Activated T-helper 9 cell treated with anti-CD3 and anti-CD28 coated beads, Interleukin-2, amount 50 U/mL, for 16 hours (primary cell): ENCODE data around the gene ISCU.

Experiments used
- DNase-seq: peaks from one replicate; pipeline ENCODE4 v3.0.0-alpha.2; 2020; ENCODE audit warnings: low read depth

Gene ISCU

DNA sequence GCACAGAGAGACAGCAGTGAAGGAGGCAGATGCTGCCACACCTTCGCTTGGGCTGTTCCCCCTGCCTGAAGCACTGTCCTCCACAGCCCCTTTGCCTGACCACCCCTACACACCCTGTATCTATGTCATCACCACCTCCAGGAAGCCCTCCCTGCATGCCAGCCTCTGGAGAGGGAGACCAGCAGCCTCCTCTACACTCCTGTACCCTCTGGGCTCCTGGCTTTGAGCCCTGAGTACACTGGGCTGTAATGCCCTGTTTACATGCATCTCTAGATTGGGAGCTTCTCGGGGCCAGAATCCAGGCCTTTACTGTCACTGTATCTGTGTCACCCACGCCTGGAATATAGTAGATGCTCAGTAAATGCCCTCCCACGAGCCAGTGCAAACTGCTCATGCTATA is 41.3 kb downstream of the ISCU start:
- no peak for DNase-seq

DNA sequence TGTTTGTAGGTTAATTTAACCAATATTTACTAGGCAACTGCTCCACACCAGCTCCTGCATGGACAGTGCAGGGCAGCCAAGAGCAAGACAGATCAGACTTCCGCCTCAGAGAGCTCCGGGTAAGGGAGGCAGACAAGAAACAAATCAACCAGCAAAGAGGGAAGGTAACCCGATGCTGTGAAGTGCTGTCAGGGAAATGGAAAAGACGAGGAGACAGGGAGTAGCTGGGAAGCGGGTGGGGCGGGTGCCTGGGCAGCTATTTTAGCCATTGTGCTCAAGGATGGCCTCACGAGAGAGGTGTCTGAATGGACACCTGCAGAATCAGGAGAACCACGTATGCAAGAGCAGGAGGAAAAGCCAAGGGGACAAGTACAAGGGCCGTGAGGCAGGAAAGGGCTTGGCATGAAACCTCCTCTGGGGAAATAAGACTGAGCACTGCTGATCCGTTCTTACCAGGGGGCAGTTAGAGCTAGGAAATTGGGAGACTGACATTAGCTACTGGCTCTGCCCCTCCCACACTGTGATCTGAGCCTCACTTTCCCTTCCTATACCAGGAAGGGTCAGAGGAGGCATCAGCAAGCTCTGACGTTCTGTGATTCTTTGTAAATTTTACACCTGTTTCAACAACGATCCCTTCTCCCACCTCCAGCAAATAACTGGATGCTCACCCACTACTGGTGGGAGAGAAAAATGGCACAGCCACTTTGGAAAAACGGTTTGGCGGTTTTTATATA is 42.0 kb downstream of the ISCU start:
- DNase-seq = no peak

- no peak for DNase-seq
Observed at GRCh38 chr12:108605000-108605689, 42.7 kb downstream of the ISCU start.

DNA sequence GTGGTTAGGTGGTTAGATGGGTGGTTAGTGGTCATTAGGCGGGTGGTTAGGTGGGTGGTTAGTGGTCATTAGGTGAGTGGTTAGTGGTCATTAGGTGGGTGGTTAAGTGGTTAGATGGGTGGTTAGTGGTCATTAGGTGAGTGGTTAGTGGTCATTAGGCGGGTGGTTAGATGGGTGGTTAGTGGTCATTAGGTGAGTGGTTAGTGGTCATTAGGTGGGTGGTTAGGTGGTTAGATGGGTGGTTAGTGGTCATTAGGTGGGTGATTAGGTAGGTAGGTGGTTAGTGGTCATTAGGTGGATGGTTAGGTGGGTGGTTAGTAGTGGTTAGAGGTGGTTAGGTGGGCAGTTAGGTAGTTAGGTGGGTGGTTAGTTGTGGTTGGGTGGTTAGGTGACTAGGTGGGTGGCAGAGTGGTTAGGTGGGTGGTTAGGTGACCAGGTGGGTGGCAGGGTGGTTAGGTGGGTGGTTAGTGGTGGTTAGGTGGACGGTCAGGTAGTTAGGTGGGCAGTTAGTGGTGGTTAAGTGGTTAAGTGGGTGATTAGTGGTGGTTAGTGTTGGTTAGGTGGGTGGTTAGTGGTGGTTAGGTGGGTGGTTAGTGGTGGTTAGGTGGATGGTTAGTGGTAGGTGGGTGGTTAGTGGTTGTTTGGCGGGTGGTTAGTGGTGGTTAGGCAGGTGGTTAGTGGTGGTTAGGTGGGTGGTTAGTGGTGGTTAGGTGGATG is 43.5 kb downstream of the ISCU start:
- DNase-seq = no peak

- no peak for DNase-seq
Observed at GRCh38 chr12:108606492-108606891, 44.1 kb downstream of the ISCU start.

DNA sequence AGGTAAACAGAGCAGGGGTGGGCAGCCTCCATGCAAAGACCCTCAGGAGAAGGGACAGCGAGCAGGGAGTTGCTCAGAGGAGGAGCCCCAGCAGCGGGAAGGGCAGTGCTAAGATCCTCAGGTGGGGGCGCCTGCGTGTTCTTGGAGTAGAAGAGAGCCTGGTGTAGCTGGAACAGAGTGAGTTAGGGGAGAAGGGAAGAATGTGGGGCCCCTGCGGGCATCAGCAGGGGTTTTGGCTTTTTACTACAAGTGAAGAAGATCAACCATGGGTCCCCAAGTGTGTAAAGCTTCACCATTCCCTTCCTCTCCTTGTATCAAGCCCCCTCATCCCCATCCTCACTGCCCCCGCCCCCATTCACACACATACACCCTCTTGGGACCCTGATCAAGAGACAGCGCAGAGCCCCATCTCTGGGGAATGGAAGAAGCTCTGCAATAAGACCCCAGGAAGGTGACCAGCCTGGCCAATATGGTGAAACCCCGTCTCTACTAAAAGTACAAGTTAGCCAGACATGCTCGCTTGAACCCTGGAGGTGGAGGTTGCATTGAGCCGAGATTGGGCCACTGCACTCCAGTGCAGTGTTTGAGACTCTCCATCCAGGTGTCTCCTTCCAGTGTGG is 45.7 kb downstream of the ISCU start:
- no peak for DNase-seq

DNA sequence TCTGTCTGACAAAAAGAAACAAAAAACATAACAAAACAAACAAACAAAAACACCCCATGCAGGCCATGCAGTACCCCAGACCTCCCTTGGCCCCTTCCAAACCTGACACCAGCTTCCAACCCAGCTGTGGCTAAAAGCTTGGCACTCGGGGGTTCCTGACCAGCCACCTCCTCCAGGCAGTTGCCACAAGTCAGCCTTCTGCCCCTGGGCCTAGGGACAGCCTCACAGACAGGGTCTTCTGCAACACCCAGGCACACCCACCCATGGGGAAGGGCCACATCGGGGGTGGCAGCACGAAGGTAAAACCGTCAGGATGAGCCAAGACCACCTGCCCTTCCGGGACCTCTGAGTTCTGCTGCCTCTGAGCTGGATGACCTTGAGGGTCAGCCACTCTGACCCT is 46.2 kb downstream of the ISCU start:
- DNase-seq = no peak

GRCh38 chr12:108609537-108610335 is 47.3 kb downstream of the ISCU start:
- DNase-seq = no peak

- DNase-seq = no peak
Observed at GRCh38 chr12:108610336-108610815, 48.0 kb downstream of the ISCU start.

DNA sequence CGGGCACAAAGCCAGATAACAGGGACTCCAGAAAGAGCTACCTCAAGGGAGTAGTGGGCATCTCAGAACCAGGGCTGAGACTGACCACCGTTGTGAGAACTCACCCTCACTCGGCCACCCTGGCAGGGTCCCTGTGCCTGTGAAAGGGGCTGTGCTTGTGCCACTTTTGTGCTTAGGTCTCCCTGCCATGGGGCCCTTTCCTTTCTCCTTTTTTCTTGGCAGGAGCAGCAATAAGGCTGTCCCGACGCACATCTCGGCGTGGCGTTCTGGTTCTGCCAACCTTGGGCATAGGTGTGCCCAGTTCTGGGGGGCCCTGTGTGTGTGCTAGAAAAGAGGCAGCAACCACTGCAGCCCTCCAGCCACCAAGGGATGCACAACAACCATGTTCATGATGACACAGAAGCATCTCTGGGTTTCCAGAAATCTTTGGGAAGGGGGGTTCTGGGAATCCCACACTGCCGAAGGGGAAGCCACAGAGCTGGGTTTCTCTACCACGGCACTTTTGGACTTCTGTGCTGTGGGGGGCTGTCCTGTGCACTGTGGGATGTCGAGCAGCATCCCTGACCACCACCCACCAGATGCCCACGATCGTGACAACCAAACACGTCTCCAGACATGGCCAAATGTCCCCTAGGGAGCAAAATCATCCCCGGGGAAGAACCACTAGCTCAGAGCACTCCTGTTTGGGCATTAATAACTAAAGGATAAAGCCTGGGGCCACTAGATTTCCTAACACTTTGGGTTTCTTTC is 48.6 kb downstream of the ISCU start:
- DNase-seq = no peak

DNA sequence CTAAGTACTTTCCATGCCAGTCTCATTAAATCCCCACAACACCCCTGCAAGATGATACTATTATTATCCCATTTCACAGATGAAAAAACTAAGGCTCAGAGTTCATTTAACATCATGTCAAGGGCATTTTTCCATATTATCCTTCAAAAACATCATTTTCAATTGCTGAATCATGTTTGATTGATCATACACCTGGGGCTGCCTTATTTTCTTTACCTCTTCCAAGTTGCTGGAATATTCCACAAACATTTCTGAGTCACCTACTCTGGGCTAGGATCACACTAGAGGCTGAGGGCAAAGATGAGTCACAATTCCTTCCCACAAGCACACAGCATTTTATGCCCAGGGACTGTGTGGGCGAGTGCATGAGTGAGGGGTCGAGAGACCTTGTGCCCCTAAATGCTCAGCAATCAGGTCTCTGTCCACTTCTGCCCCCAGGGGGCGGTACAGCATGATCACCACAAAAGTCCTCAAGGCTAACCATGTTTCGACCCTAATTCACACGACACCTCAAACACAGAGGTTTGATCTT is 49.6 kb downstream of the ISCU start:
- peak; percentile 42 for DNase-seq

- DNase-seq = no peak
Observed at GRCh38 chr12:108612788-108613282, 50.4 kb downstream of the ISCU start.

DNA sequence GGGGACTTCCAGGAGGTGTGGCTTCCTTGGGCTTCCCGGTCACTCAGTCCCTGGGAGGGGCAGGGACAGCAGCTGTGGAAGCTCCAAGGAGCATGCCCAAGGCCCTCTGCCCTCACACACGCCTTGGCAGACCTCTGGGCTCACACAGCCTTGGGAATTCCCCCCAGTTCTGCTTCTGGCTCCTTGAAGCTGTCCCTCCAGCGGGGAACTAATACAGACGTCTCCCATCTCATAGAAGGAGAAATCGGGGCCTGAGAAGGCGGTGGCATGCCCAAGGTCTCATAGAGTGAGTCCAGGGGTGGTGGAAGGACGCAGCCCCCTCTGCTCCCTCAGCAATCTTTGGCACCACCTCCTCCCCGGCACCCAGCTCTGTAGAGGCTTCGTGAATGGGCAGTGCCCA is 51.2 kb downstream of the ISCU start:
- DNase-seq = no peak

DNA sequence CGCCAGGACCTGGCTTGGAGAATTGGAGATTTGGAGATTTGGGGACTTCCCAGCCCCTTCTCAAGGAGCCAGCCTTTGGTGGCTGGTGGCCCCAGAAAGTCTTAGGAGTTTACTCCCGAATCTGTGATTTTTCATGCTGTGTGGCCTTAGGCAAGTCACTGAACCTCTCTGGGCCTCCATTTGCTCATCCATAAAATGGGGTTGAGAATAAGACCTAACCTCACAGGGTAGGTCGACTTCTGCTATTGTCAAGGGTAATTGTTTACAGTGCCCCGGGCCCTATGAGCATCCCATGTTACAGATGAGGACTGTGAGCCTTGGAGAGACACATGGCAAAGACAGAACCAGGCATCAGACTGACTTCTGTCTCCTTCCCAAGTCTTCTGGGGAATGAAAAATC is 51.6 kb downstream of the ISCU start:
- no peak for DNase-seq

GRCh38 chr12:108614639-108615038 is 52.2 kb downstream of the ISCU start:
- no peak for DNase-seq

GRCh38 chr12:108615918-108616317 is 53.5 kb downstream of the ISCU start:
- no peak for DNase-seq

DNA sequence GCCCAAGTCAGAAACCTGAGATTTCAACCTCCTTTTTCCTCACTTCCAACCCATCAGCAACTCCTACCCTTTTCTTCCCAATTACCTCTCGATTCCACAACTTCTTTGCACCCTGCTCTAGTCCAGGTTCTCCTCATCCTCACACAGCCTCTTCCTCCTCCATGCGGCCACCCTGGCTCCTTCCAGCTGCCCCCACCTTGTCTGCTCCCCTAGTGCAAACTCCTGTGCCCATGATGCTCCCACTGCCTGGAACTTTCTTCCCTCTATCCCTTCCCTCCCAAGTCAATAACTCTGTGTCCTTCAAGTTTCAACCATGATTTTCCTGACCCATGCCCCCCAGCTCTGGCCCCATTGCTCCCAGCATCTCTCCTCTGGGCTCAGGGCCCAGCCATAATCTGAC is 54.0 kb downstream of the ISCU start:
- no peak for DNase-seq

GRCh38 chr12:108616941-108617858 is 54.8 kb downstream of the ISCU start:
- peak; percentile 80 for DNase-seq
